IPS-18c (cell line): ENCODE results near the gene HHATL.

ENCODE experiments used
- H3K4me3 ChIP-seq: 2 replicates; pipeline ENCODE4 v1.7.0; 2013; ENCODE audit warnings: low read depth, mild to moderate bottlenecking, low read length, moderate library complexity; ENCODE audit not compliant: insufficient read depth
- H3K9me3 ChIP-seq: one replicate; pipeline ENCODE4 v1.6.1; 2013; ENCODE audit warnings: mild to moderate bottlenecking, low read length, moderate library complexity; ENCODE audit not compliant: control insufficient read depth, insufficient read depth

Gene HHATL

GRCh38 chr3:42721690-42722089 lies 19.1 kb upstream of the HHATL start:
- Histone ChIP-seq H3K4me3 (no peak overlapping the region), H3K9me3 (peaks cover 2% of the 10 kb centered on the region)

- Histone ChIP-seq H3K9me3 (peaks cover 2% of the 10 kb centered on the region), H3K4me3 (no peak overlapping the region)
Observed at GRCh38 chr3:42720126-42720525, 17.5 kb upstream of the HHATL start.

DNA sequence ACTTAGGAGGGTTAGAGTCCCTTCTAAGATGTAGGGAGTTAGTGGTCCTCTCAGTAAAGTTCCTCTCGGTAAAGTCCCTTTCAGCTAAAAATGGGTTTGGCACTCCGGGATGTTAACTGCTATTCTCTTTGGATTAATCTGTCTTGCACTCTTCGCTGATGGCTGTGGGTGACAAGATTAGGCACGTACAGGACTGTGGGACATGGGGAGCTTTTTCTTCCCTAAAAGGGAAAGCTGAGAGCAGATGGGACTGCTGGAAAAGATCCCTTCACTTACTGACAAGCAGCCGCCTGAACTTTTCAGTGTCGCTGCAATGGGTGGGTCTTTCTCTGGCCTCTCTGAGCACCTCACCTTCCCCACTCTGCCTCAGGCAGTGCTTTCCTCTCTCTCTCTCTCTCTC lies 16.4 kb upstream of the HHATL start:
- no peak overlapping the region for H3K4me3 ChIP-seq
- H3K9me3 ChIP-seq = peaks cover 2% of the 10 kb centered on the region

GRCh38 chr3:42718338-42718737 lies 15.7 kb upstream of the HHATL start:
- Histone ChIP-seq H3K4me3 (no peak overlapping the region), H3K9me3 (peaks cover 2% of the 10 kb centered on the region)

- peaks cover 2% of the 10 kb centered on the region for H3K9me3 ChIP-seq
- H3K4me3 ChIP-seq = no peak overlapping the region
Observed at GRCh38 chr3:42717306-42717705, 14.7 kb upstream of the HHATL start.

DNA sequence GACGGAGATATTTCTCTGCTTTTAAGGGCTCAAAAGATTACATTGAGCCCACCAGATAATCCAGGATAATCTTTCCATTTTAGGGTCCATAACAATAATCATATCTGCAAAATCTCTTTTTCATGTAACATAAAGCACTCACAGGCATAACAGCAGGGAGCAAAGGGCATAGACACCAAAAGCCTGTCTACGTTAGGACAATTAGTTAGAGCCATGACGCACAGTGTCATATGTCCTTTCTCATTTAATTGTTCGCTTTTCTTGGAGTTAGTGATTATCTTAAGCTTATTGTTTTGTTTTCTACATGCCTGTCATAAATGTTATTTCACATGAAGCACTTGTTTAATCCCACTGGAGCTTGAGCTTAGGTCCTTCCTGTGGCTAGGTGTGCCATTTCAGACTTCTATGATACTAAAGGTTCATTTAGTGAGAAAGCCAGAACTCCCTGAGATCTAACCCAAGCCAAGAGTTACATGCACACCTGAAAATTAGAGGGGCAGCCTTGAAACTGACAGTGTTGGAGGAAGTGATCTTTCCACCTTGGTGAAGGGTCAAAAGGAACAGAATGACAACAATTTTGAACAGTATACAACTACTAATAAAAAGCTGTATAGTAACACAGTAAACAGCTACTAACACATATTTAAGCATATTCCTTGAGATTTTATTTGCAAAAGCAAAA lies 11.7 kb upstream of the HHATL start:
- H3K9me3 ChIP-seq = no peaks in the 10 kb centered on the region
- no peak overlapping the region for H3K4me3 ChIP-seq

DNA sequence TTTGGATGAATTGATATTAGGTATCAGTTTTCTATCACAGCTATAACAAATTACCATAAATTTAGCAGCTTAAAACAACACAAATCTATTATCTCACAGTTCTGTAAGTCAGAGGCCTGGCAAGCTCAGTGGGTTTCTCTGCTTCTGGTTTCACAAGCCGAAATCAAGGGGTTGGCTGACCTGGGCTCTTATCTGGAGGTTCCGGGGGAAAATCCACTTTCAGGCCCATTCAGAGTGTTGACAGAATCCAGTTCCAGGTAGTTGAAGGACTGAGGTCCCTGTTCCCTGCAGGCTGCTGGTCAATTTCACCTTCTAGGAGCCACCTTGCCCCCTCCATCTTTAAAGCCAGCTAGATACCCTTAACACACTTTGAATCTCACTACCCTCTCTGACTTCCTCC lies 11.1 kb upstream of the HHATL start:
- Histone ChIP-seq H3K4me3 (no peak overlapping the region), H3K9me3 (no peaks in the 10 kb centered on the region)

DNA sequence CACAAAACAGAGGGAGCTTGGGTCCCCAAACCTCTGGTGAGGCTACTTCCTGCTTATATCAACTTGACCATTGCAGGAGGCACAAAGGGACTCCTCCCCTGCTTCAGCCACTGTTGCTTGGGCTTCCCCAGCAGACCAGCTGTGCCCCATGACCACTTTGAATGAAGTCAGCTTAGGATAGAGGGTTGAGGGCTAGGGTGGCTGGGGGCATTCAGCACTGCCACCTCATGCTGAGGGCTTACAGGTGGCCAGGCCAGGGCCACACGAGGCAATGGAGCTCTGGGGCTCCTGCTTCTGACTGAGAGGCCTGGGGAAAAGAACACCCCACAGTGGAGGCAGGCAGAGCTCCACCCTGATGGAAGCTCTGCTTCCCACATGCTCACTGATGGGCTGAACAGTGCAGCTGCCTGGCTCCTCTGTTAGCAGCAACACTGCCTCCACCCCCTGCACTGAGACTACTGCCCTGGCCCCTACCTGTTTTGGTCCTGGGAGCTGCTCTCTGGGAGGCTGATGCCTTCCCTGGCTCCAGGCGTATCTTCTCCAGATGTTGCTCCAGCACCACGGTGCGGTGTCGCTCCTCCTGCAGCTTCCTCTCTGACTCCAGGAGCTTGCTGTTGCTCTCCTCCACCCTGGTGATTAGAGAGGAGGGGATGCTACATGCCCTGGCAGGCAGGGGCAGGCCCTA lies 10.2 kb upstream of the HHATL start:
- Histone ChIP-seq H3K9me3 (no peaks in the 10 kb centered on the region), H3K4me3 (no peak overlapping the region)

- Histone ChIP-seq H3K4me3 (no peak overlapping the region), H3K9me3 (no peaks in the 10 kb centered on the region)
Observed at GRCh38 chr3:42712344-42712648, 9.7 kb upstream of the HHATL start.

DNA sequence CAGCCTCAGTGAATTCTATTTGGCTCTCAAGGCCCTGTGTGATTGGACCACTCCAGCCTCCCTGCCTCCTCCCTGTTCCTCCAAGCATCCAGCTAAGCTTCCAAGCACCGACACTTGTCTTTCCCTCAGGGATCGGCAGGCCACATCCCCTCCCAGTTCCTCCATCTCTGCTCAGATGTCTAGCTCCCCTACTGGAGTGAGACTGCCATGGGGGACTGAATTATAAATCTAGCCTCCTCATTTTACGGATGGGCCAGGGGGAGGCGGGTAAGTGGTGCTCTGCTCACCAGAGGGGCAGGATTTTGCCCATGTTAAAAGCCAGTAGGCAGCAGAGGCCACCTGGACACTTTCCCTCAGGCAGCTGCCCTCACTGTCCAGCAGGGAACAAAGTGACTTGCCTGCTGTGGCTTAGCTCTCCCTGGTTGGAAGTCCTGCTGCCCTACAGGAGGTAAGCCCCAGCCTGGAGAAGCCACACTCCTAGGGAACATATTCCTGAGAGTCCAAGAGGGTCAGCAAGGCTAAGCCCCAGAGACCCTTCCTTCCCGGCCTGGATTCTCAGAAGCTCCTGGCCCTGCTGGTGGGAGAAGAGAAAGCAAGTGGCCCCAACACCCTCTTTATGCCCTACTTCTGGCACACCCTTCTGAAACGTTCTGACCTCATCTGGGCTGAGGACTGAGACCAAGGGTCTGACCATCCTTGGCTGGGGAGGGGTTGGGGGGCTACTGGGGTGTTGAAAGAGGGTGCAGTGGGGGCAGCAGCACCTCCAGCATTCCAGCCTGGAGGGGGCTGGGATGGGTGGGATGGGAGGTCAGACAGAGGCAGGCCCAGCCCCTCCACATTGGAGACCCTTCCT lies 9.1 kb upstream of the HHATL start:
- Histone ChIP-seq H3K9me3 (no peaks in the 10 kb centered on the region), H3K4me3 (no peak overlapping the region)

- H3K9me3 ChIP-seq = no peaks in the 10 kb centered on the region
Observed at GRCh38 chr3:42710323-42711021, 7.9 kb upstream of the HHATL start.

GRCh38 chr3:42709621-42710020 lies 7.0 kb upstream of the HHATL start:
- Histone ChIP-seq H3K4me3 (no peak overlapping the region), H3K9me3 (no peaks in the 10 kb centered on the region)

More at GRCh38 chr3:42710323-42711021, 7.9 kb upstream of the HHATL start:
- no peak overlapping the region for H3K4me3 ChIP-seq

DNA sequence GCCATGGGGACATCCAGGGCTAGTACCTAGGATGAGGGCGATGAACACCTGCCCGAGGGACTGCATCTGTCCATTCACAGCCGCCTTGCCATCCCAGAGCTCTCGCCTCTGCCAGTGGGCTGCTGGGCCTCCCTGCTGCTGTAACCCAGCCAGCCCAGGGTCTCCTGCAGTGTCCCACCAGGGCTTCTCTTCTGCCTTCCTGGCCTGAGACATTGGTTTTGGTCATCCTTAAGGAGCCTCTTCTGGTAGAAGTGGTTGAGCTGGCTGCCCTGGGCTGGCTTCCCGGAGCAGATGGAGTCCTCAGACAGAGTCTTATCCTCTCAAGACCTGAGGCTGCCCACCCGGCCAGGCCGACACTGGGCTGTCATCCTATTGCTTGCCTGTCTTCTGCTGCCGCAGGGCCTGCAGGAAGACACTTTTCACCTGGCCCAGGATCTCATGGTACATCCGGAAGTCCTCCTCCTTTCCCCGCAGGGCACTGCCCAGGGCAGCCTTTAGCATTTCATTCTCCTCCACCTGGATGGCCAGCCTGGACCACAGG lies 6.1 kb upstream of the HHATL start:
- Histone ChIP-seq H3K4me3 (no peak overlapping the region), H3K9me3 (no peaks in the 10 kb centered on the region)

- no peaks in the 10 kb centered on the region for H3K9me3 ChIP-seq
- H3K4me3 ChIP-seq = no peak overlapping the region
Observed at GRCh38 chr3:42707620-42708355, 5.2 kb upstream of the HHATL start.

DNA sequence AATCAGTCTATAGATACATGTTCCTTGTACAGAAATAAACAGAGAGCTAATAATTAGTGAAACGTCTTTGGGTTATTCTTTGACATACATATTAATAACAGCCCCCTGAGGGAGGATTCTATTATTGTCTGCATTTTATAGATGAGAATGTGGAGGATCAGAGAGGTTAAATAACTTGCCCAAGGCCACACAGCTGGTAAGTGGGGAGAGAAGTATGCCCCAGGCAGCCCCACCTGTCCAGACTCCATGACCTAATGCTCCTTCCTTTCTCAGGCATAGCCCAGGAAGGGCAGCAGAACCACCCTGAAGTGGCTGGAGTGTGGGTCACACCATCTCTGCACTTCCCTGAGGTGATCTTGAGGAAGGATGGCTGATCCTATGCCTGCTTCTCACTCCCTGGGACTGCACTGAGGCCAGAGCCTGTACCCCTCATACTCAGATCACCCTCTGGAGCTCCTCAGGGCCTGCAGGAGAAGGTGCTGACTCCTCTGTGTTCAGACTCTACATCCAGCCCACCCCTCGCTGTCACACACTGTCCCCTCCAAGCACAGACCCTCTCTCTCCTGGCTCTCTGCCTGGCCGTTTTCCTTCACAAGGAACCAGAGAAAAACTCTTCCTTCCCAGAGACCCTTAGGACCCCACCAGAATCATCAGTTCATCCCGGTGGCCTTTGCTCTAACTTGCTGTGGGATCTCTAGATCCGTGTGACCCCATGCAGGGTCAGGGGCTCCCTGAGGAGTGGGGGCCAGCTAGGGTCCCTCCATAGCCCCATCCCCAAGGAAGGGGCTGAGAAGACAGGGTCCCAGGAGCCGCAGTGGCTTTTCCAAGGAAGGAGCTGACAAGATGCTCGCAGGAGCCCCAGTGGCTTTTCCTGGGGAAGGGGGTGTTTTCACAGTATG lies 4.4 kb upstream of the HHATL start:
- H3K9me3 ChIP-seq = no peaks in the 10 kb centered on the region
- no peak overlapping the region for H3K4me3 ChIP-seq
